ENCODE data around the gene GLUD1.
"Not testable (repeated sequence)": the region's sequence is repeated elsewhere in the genome, so short reads cannot be mapped to it uniquely, and the experiment has no call there.

The GLUD1 gene

GRCh38 chr10:87009134-87009696 is 85.4 kb downstream of the GLUD1 start:
- not testable (repeated sequence) for H3K4me3 Mint-ChIP-seq; H3K36me3 Mint-ChIP-seq (ENCODE audit: low read depth); H3K27ac Mint-ChIP-seq; H3K4me1 Mint-ChIP-seq (ENCODE audit: low read depth); H3K27me3 Mint-ChIP-seq (ENCODE audit: low read depth); H3K9me3 Mint-ChIP-seq

- H3K27me3 Mint-ChIP-seq (ENCODE audit: low read depth); H3K9me3 Mint-ChIP-seq; H3K4me3 Mint-ChIP-seq; H3K36me3 Mint-ChIP-seq (ENCODE audit: low read depth); H3K27ac Mint-ChIP-seq; H3K4me1 Mint-ChIP-seq (ENCODE audit: low read depth): not testable (repeated sequence)
Observed at GRCh38 chr10:87008303-87008702, 86.3 kb downstream of the GLUD1 start.

GRCh38 chr10:87007674-87008073 is 87.0 kb downstream of the GLUD1 start:
- not testable (repeated sequence) for H3K27ac Mint-ChIP-seq; H3K4me1 Mint-ChIP-seq (ENCODE audit: low read depth); H3K27me3 Mint-ChIP-seq (ENCODE audit: low read depth); H3K36me3 Mint-ChIP-seq (ENCODE audit: low read depth); H3K4me3 Mint-ChIP-seq; H3K9me3 Mint-ChIP-seq

- not testable (repeated sequence) for H3K4me1 Mint-ChIP-seq (ENCODE audit: low read depth); H3K4me3 Mint-ChIP-seq; H3K9me3 Mint-ChIP-seq; H3K27ac Mint-ChIP-seq; H3K36me3 Mint-ChIP-seq (ENCODE audit: low read depth); H3K27me3 Mint-ChIP-seq (ENCODE audit: low read depth)
Observed at GRCh38 chr10:87007124-87007523, 87.5 kb downstream of the GLUD1 start.

- H3K4me3 Mint-ChIP-seq = no peak overlapping the region
Observed at GRCh38 chr10:87000491-87000890, 94.2 kb downstream of the GLUD1 start.

More at GRCh38 chr10:87000491-87000890, 94.2 kb downstream of the GLUD1 start:
- Mint-ChIP-seq H3K9me3 (no peaks in the 10 kb centered on the region), H3K4me1 (ENCODE audit: low read depth) (no peaks in the 10 kb centered on the region), H3K36me3 (ENCODE audit: low read depth) (no peaks in the 10 kb centered on the region), H3K27me3 (ENCODE audit: low read depth) (peaks cover 8% of the 10 kb centered on the region), H3K27ac (no peak overlapping the region)

Measured in T-helper 1 cell treated with Interleukin-12 subunit alpha and Interleukin-12 subunit beta and Interleukin-4 antibody, amounts not matched to agents 30 μg/mL and 1 μg/mL, for 36 hours (primary cell).